ENCODE data around the gene ZDHHC19. TPM values are rescaled to one million over a fixed set of nuclear protein-coding genes. Genes with fewer than 3 reads are reported as not detected.

The ZDHHC19 gene
- total RNA-seq, 1 donor from 2014 or later: not detected

DNA sequence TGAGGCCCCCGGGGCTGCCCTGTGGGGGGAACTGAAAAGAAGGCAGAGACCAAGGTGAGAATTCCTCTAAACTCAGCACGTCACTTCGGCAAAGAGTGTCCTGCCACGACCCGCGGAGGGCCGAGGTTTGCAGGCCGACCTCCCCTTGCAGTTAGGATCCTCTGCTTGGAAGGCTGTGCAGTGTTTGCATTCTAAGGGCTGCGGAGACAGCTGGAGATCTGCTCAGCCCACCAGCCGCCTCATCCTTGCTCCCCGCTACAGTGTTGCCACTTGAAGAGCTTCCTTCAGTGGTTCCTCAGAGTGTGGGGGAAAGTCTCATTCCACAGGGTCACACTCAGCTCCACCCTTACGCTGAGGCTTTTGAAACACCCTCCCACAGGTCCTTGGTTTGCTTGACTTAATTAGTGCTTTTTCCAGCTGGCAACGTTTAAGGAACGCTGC lies 15.9 kb upstream of the ZDHHC19 start:
- Histone ChIP-seq H3K36me3 (ENCODE audit: control insufficient read depth, insufficient read depth, low read length) (no peaks in the 10 kb centered on the region), H3K27me3 (ENCODE audit: control insufficient read depth, insufficient read depth, low read length) (peaks cover 6% of the 10 kb centered on the region), H3K4me3 (ENCODE audit: low read depth, low read length) (no peak overlapping the region)
- no peak for DNase-seq (ENCODE audit: low read depth)
- TF ChIP-seq, protein P1, sequence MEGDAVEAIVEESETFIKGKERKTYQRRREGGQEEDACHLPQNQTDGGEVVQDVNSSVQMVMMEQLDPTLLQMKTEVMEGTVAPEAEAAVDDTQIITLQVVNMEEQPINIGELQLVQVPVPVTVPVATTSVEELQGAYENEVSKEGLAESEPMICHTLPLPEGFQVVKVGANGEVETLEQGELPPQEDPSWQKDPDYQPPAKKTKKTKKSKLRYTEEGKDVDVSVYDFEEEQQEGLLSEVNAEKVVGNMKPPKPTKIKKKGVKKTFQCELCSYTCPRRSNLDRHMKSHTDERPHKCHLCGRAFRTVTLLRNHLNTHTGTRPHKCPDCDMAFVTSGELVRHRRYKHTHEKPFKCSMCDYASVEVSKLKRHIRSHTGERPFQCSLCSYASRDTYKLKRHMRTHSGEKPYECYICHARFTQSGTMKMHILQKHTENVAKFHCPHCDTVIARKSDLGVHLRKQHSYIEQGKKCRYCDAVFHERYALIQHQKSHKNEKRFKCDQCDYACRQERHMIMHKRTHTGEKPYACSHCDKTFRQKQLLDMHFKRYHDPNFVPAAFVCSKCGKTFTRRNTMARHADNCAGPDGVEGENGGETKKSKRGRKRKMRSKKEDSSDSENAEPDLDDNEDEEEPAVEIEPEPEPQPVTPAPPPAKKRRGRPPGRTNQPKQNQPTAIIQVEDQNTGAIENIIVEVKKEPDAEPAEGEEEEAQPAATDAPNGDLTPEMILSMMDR (IDR thresholded peaks at IDR 0.05; ENCODE audit: insufficient read depth, low read length, poor library complexity, severe bottlenecking): no peak

DNA sequence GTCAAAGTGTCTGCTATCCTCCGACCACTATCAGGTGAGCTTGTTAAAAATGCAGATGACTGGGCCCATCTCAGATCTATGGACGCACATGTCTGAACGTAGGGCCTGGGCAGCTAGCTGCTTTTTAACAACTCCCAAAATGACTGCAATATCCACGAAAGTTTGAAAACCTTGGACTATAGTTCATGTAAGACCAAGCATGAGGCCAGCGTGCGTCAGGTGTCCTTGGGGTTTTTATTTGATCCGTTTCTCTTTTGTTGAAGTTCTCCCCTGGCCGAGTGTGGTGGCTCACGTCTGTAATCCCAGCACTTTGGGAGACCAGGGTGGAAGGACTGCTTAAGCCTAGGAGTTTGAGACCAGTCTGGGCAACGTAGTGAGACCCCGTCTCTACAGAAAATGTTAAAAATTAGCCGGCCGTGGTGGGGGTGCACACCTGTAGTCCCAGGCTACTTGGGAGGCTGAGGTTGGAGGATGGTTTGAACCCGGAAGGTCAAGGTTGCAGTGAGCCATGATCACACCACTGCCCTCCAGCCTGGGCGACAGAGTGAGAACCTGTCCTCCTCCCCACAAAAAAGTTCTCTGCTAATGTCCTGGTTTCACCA lies 14.7 kb upstream of the ZDHHC19 start:
- H3K4me3 ChIP-seq (ENCODE audit: low read depth, low read length): no peak overlapping the region
- no peaks in the 10 kb centered on the region for H3K36me3 ChIP-seq (ENCODE audit: control insufficient read depth, insufficient read depth, low read length)
- no peak for DNase-seq (ENCODE audit: low read depth)
- H3K27me3 ChIP-seq (ENCODE audit: control insufficient read depth, insufficient read depth, low read length): peaks cover 6% of the 10 kb centered on the region
- TF ChIP-seq, protein P1 (IDR thresholded peaks at IDR 0.05; ENCODE audit: insufficient read depth, low read length, poor library complexity, severe bottlenecking): no peak

DNA sequence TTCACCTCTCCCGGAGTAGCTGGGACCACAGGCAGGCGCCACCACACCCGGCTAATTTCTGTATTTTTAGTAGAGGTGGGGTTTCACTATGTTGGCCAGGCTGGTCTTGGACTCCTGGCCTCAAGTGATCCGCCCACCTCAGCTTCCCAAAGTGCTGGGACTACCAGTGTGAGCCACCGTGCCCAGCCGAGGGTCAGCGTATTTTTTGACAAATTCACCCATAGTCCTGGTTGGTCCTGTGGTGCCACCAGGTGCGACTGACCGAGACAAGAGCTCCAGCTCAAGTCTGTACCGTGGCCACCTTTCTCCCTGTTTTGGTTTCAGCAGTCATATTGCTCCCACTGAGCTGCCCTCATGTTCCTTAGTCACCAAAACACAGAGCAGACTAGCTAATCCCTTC lies 13.9 kb upstream of the ZDHHC19 start:
- Histone ChIP-seq H3K27me3 (ENCODE audit: control insufficient read depth, insufficient read depth, low read length) (peaks cover 6% of the 10 kb centered on the region), H3K4me3 (ENCODE audit: low read depth, low read length) (no peak overlapping the region), H3K36me3 (ENCODE audit: control insufficient read depth, insufficient read depth, low read length) (no peaks in the 10 kb centered on the region)
- TF ChIP-seq, protein P1 (IDR thresholded peaks at IDR 0.05; ENCODE audit: insufficient read depth, low read length, poor library complexity, severe bottlenecking): no peak
- no peak for DNase-seq (ENCODE audit: low read depth)

DNA sequence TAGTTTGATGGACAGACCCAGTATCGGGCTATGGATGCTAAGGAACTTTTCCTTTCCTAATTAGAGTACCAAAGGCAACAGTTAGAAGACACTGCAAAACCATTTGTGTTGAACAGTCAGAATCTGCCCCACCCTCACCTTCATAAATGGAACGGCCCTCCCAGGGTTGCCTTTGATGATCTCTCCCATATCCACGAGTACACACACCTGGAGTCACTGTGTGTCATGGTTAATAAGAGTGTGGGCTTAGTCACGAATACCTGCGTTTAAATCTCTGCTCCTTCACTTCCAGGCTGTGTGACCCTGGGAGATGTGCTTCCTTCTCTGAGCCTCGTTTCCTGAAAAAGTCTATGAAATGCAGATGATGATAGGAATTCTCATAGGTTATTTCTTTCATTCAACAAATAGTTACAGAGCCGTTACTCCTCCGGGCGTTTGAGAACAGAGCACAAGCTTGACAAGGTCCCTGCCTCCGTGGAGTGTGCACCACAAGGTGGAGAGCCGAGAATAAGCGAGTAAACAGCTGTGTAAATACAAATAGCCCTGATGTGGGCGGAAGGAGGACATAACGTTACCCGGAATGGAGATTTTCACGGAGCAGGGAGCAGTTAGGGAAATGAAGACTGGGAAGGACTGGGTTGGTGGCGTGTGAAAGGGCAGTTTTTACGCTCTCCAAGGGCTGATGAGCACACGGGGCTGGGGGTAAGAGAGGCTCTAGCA lies 11.8 kb upstream of the ZDHHC19 start:
- H3K27me3 ChIP-seq (ENCODE audit: control insufficient read depth, insufficient read depth, low read length): peaks cover 12% of the 10 kb centered on the region
- no peak overlapping the region for H3K4me3 ChIP-seq (ENCODE audit: low read depth, low read length)
- H3K36me3 ChIP-seq (ENCODE audit: control insufficient read depth, insufficient read depth, low read length): no peaks in the 10 kb centered on the region
- no peak for DNase-seq (ENCODE audit: low read depth)
- TF ChIP-seq, protein P1 (IDR thresholded peaks at IDR 0.05; ENCODE audit: insufficient read depth, low read length, poor library complexity, severe bottlenecking): no peak

DNA sequence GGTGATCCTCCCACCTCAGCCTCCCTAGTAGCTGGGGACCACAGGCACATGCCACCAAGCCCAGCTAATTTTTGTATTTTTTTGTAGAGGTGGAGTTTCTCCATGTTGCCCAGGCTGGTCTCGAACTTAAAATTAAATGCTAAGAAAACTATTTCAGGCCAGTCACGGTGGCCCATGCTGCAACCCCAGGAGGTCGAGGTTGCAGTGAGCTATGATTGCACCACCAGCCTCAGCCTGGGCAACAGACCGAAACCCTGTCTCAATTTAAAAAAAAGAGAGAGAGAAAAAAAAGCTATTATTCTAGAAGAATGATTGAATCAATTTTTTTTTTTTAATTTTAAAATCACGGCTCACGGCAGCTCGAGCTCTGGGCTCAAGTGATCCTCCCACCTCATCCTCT lies 9.8 kb upstream of the ZDHHC19 start:
- no peak for DNase-seq (ENCODE audit: low read depth)
- H3K36me3 ChIP-seq (ENCODE audit: control insufficient read depth, insufficient read depth, low read length): no peaks in the 10 kb centered on the region
- TF ChIP-seq, protein P1 (IDR thresholded peaks at IDR 0.05; ENCODE audit: insufficient read depth, low read length, poor library complexity, severe bottlenecking): no peak
- H3K4me3 ChIP-seq (ENCODE audit: low read depth, low read length): no peak overlapping the region
- peaks cover 28% of the 10 kb centered on the region for H3K27me3 ChIP-seq (ENCODE audit: control insufficient read depth, insufficient read depth, low read length)
